NCI-H187 treated with DMSO at 0.1 percent for 48 hours (cell line): Measurements from ENCODE around the gene DYRK3.

Experiments used
- DNase-seq: peaks from one replicate; lab custom pipeline; 2025; lab: John Stamatoyannopoulos, UW

Gene DYRK3

DNA sequence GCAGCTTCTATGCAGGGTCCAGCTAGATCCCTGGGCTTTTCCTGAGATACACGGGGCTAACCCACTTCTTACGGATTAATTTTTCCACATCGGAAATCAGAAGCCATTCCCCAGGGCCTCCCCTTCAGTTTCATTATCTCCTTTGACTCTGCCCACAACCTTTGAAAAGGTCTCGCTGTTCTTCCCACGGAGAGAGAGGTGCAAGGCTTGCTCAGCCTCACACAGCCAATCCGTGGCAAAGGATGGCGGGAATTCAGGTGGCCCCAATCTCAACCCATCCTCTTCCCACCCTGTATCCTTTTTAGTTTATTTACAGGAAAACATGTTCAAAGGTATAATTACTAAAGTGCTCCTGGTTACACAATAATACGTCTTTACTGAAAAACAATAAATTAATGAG is 48.7 kb downstream of the DYRK3 start:
- no peak for DNase-seq

DNA sequence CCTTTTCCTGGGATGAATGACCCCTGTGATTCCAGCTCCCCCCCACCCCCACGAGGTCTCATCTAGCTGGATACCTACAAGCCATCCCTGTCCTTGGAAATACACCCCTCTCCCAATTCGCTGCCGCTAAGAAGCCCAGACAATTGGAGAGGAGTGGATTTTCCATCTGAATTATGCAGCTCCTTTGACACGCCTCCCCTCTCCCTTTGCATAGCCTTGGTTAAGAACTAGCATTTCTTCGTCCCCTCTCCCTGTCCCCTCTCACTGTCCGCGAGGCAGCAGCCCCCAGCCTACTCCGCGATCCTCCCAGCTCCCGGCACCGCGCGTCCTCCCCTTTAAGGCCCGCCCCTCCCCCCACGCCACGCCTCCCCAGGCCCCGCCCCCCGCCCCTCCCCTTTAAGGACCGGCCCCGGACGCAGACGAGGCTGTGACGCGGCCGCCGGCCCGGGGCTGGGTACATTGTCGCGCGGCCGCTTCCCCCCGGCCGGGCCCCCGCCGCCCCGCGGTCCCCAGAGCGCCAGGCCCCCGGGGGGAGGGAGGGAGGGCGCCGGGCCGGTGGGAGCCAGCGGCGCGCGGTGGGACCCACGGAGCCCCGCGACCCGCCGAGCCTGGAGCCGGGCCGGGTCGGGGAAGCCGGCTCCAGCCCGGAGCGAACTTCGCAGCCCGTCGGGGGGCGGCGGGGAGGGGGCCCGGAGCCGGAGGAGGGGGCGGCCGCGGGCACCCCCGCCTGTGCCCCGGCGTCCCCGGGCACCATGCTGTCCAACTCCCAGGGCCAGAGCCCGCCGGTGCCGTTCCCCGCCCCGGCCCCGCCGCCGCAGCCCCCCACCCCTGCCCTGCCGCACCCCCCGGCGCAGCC is 49.4 kb downstream of the DYRK3 start, which contains the start of gene MAPKAPK2:
Gene MAPKAPK2 (plus strand): TSS at position 428 of the 856 bp plus-strand sequence. CDS start 325 bp downstream, at position 753.
- DNase-seq, result no peak

DNA sequence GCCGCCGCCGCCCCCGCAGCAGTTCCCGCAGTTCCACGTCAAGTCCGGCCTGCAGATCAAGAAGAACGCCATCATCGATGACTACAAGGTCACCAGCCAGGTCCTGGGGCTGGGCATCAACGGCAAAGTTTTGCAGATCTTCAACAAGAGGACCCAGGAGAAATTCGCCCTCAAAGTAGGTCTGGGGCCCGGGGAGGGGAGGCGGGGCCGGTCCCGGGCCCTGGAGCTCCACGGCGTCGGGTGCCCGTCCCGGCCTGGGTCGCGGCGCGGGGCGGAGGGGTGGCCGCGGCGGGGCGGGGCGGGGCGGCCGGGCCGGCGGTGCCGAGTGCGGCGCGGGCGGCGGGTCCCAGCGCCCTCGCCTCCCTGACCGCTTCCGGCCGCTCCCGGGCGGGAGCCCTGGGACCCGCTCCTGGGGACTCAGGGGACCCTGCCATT is 50.0 kb downstream of the DYRK3 start:
- DNase-seq, result no peak

DNA sequence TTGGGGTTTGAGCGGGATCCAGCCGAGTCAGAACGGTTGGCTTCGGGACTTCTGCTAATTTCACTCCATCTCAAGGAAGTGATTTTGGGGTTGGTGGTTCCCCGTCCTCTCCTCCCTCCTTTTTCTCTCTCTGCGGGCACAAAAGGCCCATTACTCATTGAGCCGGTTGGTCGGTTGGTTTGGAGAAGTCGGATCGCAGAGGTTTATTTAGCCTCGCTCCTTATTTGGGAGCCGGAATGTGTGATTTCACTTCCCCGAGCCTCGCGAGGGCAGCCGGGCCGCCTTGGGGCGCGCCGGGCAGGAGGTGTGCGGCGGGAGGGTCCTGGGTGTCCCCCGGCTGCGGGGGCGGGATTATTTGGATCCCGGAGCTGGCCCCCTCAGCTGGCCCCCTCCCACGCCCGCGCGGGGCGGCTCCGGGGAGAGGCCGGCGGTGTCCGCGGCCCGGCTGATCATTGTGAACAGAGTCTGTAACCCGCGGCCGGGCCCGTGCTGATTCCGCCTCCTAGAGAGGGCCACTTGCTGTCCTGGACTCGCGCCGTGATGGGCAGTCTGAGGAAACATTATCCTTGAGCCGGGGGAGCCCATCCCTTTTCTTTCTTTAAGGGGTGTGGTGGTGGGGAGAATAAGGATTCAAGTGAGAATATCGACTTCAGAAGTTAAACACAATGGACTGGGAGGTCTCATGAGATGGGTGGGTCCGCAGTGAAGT is 50.6 kb downstream of the DYRK3 start:
- DNase-seq, result no peak

DNA sequence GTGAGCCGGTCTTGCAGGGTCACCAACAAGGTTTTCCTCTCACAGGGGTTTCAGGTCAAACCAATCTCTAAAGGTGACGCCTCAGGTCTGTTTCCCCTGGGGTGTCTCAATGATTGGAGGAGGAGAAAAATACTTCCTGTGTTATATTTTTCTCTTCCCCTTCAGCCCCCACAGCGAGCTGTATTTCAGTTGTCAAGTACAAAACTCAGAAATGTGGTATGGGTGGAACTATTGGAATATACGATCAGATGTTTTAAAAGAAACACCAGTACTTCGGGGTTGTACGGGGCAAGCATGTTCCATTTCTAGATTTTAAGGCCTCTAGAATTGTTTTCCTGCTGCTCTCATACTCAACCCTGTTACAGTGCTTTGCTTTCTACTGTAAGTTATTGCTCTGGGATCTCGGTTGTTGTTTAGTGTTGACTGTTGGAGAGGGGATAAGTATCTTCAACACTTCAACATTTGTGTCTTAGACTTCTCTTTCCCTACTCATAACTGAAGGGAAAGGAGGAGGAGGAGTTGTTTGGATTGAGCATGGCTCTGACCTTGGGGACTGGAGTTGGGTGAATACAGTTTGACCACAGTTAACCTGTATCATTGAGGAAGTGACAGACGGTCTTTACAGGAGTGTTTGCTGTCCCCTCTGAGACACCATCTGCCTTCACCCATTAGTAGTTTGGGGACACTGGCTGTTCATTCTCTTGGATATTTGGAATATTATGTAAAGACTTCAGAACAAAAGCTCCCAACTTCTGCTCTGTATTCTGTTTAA is 51.3 kb downstream of the DYRK3 start:
- DNase-seq, result no peak

DNA sequence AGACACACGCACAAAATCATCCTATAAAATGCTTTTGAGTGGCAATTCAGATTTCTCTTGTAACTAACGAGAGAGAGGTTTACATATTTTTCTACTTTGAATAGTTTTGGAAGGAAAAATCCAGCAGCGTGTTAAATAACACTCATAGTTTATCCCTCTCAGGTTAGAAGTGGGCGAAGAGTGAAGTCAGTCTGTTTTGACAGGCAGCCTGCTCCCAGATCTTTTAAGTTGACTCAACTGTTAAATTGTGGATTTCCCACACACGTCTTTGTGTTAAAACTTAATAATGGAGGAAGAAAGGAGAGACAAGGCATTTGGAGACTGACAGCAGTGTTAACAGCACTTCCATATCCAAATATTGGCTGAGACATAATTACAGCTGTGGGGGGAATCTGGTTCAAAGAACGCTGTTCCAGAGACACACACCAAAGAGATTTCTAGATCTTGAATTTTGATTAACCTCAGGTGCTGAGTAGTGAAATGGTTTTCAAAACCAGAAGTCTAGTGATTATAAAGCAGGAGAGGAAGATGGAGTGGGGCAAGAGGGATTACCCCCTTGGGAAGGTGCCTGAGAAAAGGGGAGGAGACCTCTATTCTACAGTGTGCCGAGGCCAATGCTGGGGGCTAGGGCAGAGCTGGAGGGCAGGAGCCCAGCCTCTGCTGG is 52.0 kb downstream of the DYRK3 start:
- no peak for DNase-seq

GRCh38 chr1:206687915-206688442 is 52.6 kb downstream of the DYRK3 start:
- DNase-seq, result no peak

- DNase-seq, result no peak
These were observed 55.2 kb downstream of the DYRK3 start for GRCh38 chr1:206690516-206690915.

DNA sequence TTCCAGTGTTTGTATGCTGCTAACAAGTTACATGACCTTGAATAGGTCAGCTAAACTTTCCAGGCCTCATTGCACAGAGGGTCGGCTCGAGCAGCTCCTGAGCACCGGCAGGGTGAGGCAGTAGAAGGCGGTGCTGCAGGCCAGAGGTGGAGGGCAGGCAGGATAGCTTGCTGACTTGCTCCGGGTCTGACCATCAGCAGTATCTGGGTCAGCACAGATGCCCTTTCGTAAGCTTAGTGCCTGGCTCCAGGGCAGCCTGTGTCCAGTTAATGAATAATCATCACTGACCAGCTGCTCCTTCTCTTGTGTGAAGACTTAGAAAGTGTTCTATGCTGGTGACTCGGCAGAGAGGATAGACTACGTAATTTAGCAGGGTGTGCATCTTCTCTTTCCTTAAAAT is 56.3 kb downstream of the DYRK3 start:
- DNase-seq, result no peak

DNA sequence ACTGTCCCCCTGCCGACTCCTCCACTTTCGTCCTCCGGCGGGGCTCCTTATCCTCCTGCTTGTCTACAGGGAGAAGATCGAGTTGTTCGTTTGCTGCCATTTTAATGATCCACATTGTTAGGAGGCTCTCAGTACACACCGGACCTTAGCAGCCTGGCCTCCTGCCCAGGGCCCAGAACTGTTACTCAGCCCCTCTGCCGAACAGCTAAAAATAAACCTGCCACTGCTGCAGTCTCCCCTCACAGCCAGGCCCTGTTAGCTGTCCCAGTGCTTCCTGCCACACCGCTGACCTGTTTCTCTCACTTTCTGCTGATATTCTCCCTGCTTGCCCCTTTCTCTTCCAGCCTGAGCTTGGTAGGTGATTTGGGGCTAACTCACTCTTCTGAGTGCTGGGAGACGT is 57.7 kb downstream of the DYRK3 start:
- DNase-seq, result no peak

DNA sequence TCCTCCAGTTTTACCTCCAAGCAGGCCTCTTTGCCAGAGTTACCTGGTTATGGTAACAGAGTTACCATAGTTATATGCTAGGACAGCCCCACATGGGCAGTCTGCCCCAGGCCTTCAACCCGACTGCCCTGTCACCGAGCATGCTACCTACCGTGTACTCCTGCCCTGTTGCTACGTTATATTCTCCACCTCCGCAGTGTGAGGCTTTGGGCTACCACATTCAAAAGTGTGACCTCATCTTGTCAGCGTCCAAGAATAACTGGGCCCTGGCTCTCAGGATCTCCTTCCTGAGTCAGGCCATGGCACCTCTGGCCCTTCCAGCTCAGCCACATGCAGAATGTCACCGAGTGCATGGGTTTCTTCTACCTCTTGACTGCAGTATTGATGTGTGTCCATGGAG is 58.3 kb downstream of the DYRK3 start:
- DNase-seq, result no peak

DNA sequence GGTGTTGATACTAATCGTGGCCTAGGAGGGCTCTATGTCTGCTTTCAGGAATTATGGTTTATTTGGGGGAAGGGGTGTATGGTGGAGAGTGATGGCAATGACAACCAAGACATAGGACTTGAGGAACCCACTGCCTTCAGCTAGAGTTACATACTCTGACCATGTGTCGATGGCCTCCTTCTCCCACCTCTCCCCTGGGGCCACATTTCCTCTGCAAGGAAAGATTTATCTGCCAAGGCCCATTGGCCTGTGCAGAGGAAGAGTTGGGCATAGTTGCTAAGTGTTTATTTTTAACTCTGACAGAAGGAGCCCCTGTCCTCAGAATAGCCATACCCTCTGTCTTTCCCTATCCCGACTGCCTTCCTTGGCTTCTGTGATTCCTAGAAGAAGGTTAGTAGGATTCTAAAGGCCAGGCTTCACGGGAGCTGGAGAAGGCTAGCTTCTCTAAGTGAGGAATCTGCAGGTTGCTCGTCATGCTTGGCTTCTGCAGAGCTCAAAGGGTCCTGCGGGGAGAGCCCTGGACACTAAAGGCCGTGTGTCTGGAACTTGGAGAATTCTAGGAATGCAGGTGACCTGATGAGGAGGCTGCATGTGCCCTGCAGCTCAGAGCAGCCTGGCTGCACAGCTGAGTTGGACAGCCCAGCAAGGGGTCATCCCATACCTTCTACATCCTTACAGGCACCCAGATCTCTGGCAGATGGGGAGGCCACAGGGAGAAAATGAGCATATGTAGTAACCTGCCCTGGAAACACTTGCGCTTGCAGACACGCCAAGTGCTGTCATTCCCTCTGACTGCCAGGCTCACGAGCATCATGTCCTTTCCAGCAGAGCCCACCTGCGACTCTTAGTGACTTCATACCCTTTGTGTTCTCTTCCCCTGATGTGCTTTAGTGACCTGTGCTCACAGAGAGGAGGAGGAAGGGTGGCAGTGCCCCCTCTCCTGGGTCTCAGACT is 59.1 kb downstream of the DYRK3 start:
- no peak for DNase-seq

DNA sequence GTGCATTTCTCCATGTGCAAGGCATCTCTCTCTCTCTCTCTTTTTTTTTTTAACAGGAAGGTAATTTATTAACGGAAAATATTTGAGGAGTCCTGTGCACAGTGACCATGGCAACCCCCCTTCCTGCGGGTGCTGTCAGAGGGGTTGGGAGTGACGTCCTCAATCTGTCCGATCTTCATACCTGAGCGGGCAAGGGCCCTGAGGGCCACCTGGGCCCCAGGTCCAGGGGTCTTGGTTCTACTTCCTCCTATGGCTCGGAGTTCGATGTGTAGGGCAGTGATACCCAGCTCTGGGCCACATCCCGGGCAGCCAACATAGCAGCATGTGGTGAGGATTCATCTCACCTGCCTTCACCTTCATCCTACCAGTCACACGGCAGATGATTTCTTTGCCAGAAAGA is 60.4 kb downstream of the DYRK3 start:
- DNase-seq, result no peak

GRCh38 chr1:206696812-206697585 is 61.7 kb downstream of the DYRK3 start:
- DNase-seq, result no peak

GRCh38 chr1:206698011-206698410 is 62.7 kb downstream of the DYRK3 start:
- no peak for DNase-seq
